Tibial nerve (tissue), 4 donors: ENCODE data around the gene SYNDIG1L. TPM values are rescaled to one million over a fixed set of nuclear protein-coding genes. Genes with fewer than 3 reads are reported as not detected.

ENCODE experiments used
- DNase-seq, 2 donors: peaks; one replicate each; pipeline ENCODE4 v3.0.0-alpha.2; 2019; ENCODE audit warnings: low spot score in 2 of 2
- H3K27ac ChIP-seq, 4 donors: fragments of 200-600 bp; sonication (generic) in 3 of 4; one replicate each; pipeline ENCODE4 v1.5.1; 2017 to 2019; ENCODE audit warnings: mild to moderate bottlenecking in 1 of 4
- H3K27me3 ChIP-seq, 2 donors: fragments of 200-600 bp; sonication (generic) in 1 of 2; one replicate each; pipeline versions ENCODE4 v1.5.1 to v1.6.0; 2017 to 2019
- H3K36me3 ChIP-seq, 3 donors: fragments of 200-600 bp; sonication (generic); one replicate each; pipeline ENCODE4 v1.5.1; 2018 to 2019
- H3K4me1 ChIP-seq, 4 donors: fragments of 200-600 bp; sonication (generic) in 3 of 4; one replicate each; pipeline ENCODE4 v1.5.1; 2017 to 2019
- H3K4me3 ChIP-seq, 4 donors: fragments of 200-600 bp; sonication (generic) in 3 of 4; one replicate each; pipeline ENCODE4 v1.5.1; 2017 to 2019; ENCODE audit warnings: mild to moderate bottlenecking in 1 of 4, moderate library complexity in 1 of 4
- H3K9me3 ChIP-seq, 4 donors: fragments of 200-600 bp; sonication (generic) in 3 of 4; one replicate each; pipeline ENCODE4 v1.5.1; 2017 to 2019
- EP300 ChIP-seq, 2 donors: sonication (generic); formaldehyde crosslinking; IDR thresholded peaks; one replicate each; pipeline ENCODE4 v1.6.1; 2017; ENCODE audit warnings: antibody characterized with exemption in 2 of 2, mild to moderate bottlenecking in 1 of 2
- POLR2A ChIP-seq, 2 donors: fragments of 450-650 bp; IDR thresholded peaks; one replicate each; pipeline ENCODE4 v1.6.1; 2017; ENCODE audit warnings: antibody characterized with exemption in 2 of 2, mild to moderate bottlenecking in 2 of 2, moderate library complexity in 2 of 2
- WGBS, 2 donors: methylation state at CpG; one replicate each; pipeline ENCODE4 v1.1.5; 2018; 5-methylcytosine and 5-hydroxymethylcytosine counted together
- total RNA-seq, 4 donors: library from RNA; depleted of rRNA; stranded (reverse); fragments of >200 nt; gene quantifications; one replicate each; pipeline ENCODE4 v1.1.0, GENCODE V29; 2016
- TF ChIP-seq, protein P1 (sequence below), 5 experiments: fragments of 200-600 bp in 3 of 5; fragments of 450-650 bp in 2 of 5; sonication (generic) in 3 of 5; IDR thresholded peaks; one replicate each; pipeline ENCODE4 v1.5.1; 2016 to 2019; ENCODE audit warnings: antibody characterized with exemption in 5 of 5, mild to moderate bottlenecking in 3 of 5, moderate library complexity in 2 of 5

SYNDIG1L gene
- total RNA-seq, 4 donors from 2014 or later = not detected

DNA sequence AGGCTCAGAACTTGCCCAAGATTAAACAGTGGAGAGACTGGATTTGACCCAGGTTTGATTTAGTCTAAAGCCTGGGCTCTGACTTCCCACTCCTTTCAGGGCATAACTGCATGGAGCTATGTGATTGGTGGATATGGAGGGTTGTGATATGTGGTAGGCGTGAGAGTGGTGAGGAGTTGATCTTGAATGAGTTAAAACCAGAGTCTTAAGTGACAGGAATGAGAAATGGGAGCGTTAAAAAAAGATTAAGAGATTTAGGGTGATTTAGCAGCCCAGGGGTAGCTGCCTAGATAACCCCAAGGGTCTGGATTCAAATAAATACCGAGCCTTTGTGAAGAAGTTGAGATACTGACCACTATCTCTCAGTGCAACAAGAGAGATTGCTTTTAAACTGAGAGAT is 8.4 kb downstream of the SYNDIG1L start:
- TF ChIP-seq EP300 (IDR thresholded peaks at IDR 0.05) = no peak
- TF ChIP-seq POLR2A (IDR thresholded peaks at IDR 0.05) = no peak
- TF ChIP-seq, protein P1, sequence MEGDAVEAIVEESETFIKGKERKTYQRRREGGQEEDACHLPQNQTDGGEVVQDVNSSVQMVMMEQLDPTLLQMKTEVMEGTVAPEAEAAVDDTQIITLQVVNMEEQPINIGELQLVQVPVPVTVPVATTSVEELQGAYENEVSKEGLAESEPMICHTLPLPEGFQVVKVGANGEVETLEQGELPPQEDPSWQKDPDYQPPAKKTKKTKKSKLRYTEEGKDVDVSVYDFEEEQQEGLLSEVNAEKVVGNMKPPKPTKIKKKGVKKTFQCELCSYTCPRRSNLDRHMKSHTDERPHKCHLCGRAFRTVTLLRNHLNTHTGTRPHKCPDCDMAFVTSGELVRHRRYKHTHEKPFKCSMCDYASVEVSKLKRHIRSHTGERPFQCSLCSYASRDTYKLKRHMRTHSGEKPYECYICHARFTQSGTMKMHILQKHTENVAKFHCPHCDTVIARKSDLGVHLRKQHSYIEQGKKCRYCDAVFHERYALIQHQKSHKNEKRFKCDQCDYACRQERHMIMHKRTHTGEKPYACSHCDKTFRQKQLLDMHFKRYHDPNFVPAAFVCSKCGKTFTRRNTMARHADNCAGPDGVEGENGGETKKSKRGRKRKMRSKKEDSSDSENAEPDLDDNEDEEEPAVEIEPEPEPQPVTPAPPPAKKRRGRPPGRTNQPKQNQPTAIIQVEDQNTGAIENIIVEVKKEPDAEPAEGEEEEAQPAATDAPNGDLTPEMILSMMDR (IDR thresholded peaks at IDR 0.05) = no peak
- Histone ChIP-seq H3K9me3 (peaks cover 0 to 12% (median 0%) of the 10 kb centered on the region in 4 donors), H3K27me3 (peaks cover 0 to 8% of the 10 kb centered on the region in 2 donors)

DNA sequence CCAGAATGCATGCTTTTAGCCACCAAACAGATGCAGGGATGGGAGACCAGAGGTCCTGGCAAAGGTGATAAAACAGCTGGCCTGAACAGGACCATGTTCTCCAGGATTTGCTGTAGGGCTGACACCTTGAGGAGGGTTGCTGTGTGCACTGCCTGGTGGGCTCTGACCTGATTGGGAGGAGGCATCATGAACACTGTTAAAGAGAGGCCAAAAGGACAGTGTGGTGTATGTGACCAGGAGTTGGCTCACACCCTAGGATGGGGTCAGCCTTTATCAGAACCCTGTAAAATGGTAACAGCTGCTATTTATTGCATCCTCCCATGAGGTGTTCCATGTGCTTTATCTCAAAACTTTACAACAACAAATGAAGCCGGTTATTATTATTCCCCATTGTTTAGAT is 8.8 kb downstream of the SYNDIG1L start:
- Histone ChIP-seq H3K4me3 (no peak overlapping the region), H3K27me3 (peaks cover 0 to 11% of the 10 kb centered on the region in 2 donors), H3K4me1 (no peaks in the 10 kb centered on the region), H3K36me3 (no peaks in the 10 kb centered on the region), H3K9me3 (peaks cover 0 to 12% (median 0%) of the 10 kb centered on the region in 4 donors), H3K27ac (no peak overlapping the region)
- DNase-seq = no peak
- TF ChIP-seq, protein P1 (IDR thresholded peaks at IDR 0.05) = no peak
- no peak for TF ChIP-seq POLR2A (IDR thresholded peaks at IDR 0.05)
- 47 to 58% methylated on average over 1 of the region's 1 CpG for WGBS, 2 donors

More for the DNA sequence above, 8.4 kb downstream of the SYNDIG1L start:
- no peak overlapping the region for H3K27ac ChIP-seq
- no peak overlapping the region for H3K4me3 ChIP-seq
- 33 to 40% methylated on average over 3 of the region's 3 CpGs for WGBS, 2 donors
- no peaks in the 10 kb centered on the region for H3K4me1 ChIP-seq
- H3K36me3 ChIP-seq = no peaks in the 10 kb centered on the region
- DNase-seq = no peak

DNA sequence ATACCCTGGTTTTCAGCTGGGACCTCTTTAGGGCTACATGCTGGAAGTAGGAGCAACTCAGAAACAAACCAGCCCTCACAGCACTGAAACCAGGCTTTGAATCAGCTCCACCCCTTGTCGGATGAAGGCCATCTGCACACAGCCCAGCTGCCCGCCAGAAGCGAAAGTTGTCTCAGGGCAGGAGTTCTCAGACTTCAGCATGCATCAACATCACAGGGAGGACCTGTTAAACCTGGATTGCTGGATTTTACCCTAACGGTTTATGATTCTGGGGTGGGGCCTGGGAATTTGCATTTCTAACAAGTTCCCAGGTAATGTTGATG is 10.9 kb downstream of the SYNDIG1L start:
- TF ChIP-seq EP300 (IDR thresholded peaks at IDR 0.05) (no peak), POLR2A (IDR thresholded peaks at IDR 0.05) (no peak)
- TF ChIP-seq, protein P1 (IDR thresholded peaks at IDR 0.05) = no peak
- WGBS, 2 donors = 37% methylated on average over 4 of the region's 4 CpGs
- no peak for DNase-seq
- Histone ChIP-seq H3K9me3 (no peaks in the 10 kb centered on the region), H3K27ac (no peak overlapping the region), H3K4me3 (no peak overlapping the region), H3K4me1 (no peaks in the 10 kb centered on the region), H3K36me3 (no peaks in the 10 kb centered on the region), H3K27me3 (peaks cover 0 to 11% of the 10 kb centered on the region in 2 donors)

DNA sequence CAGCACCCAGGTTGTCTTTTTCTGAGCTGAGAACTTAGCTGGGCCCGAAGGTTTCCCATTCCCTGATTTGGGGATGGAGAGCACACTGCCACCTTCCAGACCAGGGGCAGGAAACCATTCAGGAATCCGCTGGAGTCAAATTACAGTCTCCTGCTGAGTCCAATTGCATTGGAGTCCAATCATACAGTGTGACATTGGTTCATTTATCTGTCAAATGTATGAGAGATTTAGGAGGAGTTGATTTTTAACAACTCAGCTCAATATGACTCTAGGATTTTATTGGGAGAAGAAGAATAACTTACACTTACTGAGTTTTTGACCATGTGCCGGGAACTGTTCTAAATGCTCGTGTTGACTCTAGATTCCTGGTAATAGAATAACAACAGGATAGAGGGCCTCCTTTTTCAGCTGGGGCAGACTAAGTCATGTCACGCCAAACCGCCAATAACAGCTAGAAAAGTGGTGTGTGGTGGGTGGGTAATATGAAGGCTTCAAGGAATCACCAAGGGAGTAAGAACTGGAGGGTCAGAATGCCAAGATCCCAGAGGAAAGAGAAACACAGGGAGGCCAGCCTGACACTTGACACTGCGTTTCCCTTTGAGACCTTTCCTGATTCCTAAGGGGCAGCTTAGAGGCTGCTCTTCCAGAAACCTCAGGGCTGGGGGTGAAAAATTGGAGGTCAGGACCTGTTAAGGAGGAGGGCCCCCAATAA is 11.5 kb downstream of the SYNDIG1L start:
- Histone ChIP-seq H3K36me3 (no peaks in the 10 kb centered on the region), H3K27me3 (peaks cover 0 to 11% of the 10 kb centered on the region in 2 donors), H3K4me3 (no peak overlapping the region), H3K9me3 (no peaks in the 10 kb centered on the region), H3K27ac (no peak overlapping the region), H3K4me1 (no peaks in the 10 kb centered on the region)
- TF ChIP-seq, protein P1 (IDR thresholded peaks at IDR 0.05) = no peak
- TF ChIP-seq EP300 (IDR thresholded peaks at IDR 0.05) (no peak), POLR2A (IDR thresholded peaks at IDR 0.05) (no peak)
- no peak for DNase-seq
- 55 to 60% methylated on average over 7 of the region's 7 CpGs for WGBS, 2 donors

DNA sequence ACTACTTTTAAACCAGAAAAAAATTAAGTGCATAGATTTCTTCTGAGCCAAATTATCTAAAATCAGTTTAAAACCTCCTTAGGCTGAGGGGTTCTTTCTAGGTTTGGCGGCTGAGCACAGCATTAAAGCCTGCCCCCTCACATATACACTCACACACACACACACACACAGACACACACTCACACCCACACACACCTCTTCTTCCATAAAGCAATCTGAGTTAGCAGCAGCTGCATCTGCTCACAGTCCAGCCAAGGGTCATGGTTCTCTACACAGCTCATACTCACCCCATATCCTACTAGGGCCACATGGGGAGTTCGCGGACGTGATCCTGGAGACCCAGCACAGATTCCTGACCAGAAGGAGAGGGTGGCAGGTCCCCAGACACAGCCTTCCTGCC is 12.4 kb downstream of the SYNDIG1L start:
- TF ChIP-seq POLR2A (IDR thresholded peaks at IDR 0.05) = no peak
- TF ChIP-seq, protein P1 (IDR thresholded peaks at IDR 0.05) = no peak
- no peak for TF ChIP-seq EP300 (IDR thresholded peaks at IDR 0.05)
- no peaks in the 10 kb centered on the region for H3K9me3 ChIP-seq
- H3K36me3 ChIP-seq = no peaks in the 10 kb centered on the region
- 52 to 81% methylated on average over 4 of the region's 4 CpGs for WGBS, 2 donors
- no peak for DNase-seq
- no peak overlapping the region for H3K4me3 ChIP-seq
- H3K27me3 ChIP-seq = peaks cover 0 to 11% of the 10 kb centered on the region in 2 donors
- no peak overlapping the region for H3K27ac ChIP-seq
- no peaks in the 10 kb centered on the region for H3K4me1 ChIP-seq
